Transverse colon (tissue), 4 donors: ENCODE results near the gene KIF1B. TPM values are rescaled to one million over a fixed set of nuclear protein-coding genes. Genes with fewer than 3 reads are reported as not detected.
A peak's percentile ranks its signal among the peaks of the same experiment; 100 is the strongest.

Experiments used
- DNase-seq: peaks from one replicate; pipeline ENCODE4 v3.0.0-alpha.2; 2019
- H3K27ac ChIP-seq, 4 donors: fragments of 200-600 bp; sonication (generic); 2 replicates each; pipeline ENCODE4 v1.5.1; 2016 to 2018; ENCODE audit warnings: inconsistent platforms in 4 of 4
- H3K27me3 ChIP-seq: fragments of 200-600 bp; sonication (generic); 2 replicates; pipeline ENCODE4 v1.5.1; 2017; ENCODE audit warnings: inconsistent platforms
- H3K36me3 ChIP-seq, 4 donors: fragments of 200-600 bp; sonication (generic); 2 replicates each; pipeline ENCODE4 v1.5.1; 2017 to 2019; ENCODE audit warnings: inconsistent platforms in 4 of 4
- H3K4me1 ChIP-seq, 4 donors: fragments of 200-600 bp; sonication (generic); 2 replicates each; pipeline ENCODE4 v1.5.1; 2017 to 2020; ENCODE audit warnings: inconsistent platforms in 4 of 4
- H3K4me3 ChIP-seq, 4 donors: fragments of 200-600 bp; sonication (generic); 1 replicate in 1 of 4; 2 replicates in 3 of 4; pipeline versions ENCODE4 v1.5.1 to v1.6.1; 2017 to 2019; ENCODE audit warnings: inconsistent platforms in 4 of 4
- H3K9me3 ChIP-seq, 2 donors: fragments of 200-600 bp; sonication (generic); 2 replicates each; pipeline ENCODE4 v1.5.1; 2017 to 2019; ENCODE audit warnings: inconsistent platforms in 2 of 2
- EP300 ChIP-seq: sonication (generic); formaldehyde crosslinking; IDR thresholded peaks from one replicate; pipeline ENCODE4 v1.6.1; 2017; ENCODE audit warnings: antibody characterized with exemption, low read depth
- POLR2A ChIP-seq: fragments of 450-650 bp; IDR thresholded peaks from one replicate; pipeline ENCODE4 v1.6.1; 2016; ENCODE audit warnings: antibody characterized with exemption, mild to moderate bottlenecking, moderate library complexity
- POLR2AphosphoS5 ChIP-seq, 3 donors: sonication (generic); formaldehyde crosslinking; IDR thresholded peaks; one replicate each; pipeline ENCODE4 v1.6.1; 2016; ENCODE audit warnings: antibody characterized with exemption in 3 of 3
- WGBS, 2 donors: methylation state at CpG; one replicate each; pipeline ENCODE4 v1.1.5; 2018; ENCODE audit warnings: low coverage in 1 of 2; 5-methylcytosine and 5-hydroxymethylcytosine counted together
- in situ Hi-C, 4 donors: fragments of 200-750 bp; cut with MboI; loops; one replicate each; pipeline versions ENCODE4 v1.15.0 to v1.15.1; 2017; ENCODE audit warnings: low sequenced_read_pairs in 3 of 4, low pct_ligation_motif_present in 1 of 4, low pct_unique_long_range_greater_than_20kb in 1 of 4
- intact Hi-C: fragments of 100-400 bp; cut with DNase I; formaldehyde crosslinking; loops from one replicate; pipeline ENCODE4 v1.15.1; 2023; ENCODE audit warnings: low total_unique reads
- total RNA-seq, 4 donors: library from RNA; depleted of rRNA; stranded (reverse); fragments of >200 nt; gene quantifications; one replicate each; pipeline ENCODE4 v1.1.0, GENCODE V29; 2016
- TF ChIP-seq, protein P1 (sequence below), 5 experiments: fragments of 200-600 bp in 3 of 5; fragments of 450-650 bp in 2 of 5; sonication (generic) in 3 of 5; IDR thresholded peaks; 1 replicate in 2 of 5; 2 replicates in 3 of 5; pipeline ENCODE4 v1.5.1; 2016 to 2017; ENCODE audit warnings: antibody characterized with exemption in 5 of 5, inconsistent platforms in 3 of 5, mild to moderate bottlenecking in 2 of 5, moderate library complexity in 1 of 5

Gene KIF1B
- total RNA-seq, 4 donors from 2014 or later: 50.9 to 87.9 (median 71.4) TPM

GRCh38 chr1:10242135-10242534, 31.8 kb downstream of the KIF1B start:
- in situ Hi-C loops: no loop called here
- no peaks in the 10 kb centered on the region for H3K36me3 ChIP-seq
- H3K9me3 ChIP-seq: no peaks in the 10 kb centered on the region
- peaks cover 0 to 44% (median 24%) of the 10 kb centered on the region in 4 donors for H3K4me1 ChIP-seq
- no peak for TF ChIP-seq POLR2A
- TF ChIP-seq EP300: no peak
- TF ChIP-seq, protein P1, sequence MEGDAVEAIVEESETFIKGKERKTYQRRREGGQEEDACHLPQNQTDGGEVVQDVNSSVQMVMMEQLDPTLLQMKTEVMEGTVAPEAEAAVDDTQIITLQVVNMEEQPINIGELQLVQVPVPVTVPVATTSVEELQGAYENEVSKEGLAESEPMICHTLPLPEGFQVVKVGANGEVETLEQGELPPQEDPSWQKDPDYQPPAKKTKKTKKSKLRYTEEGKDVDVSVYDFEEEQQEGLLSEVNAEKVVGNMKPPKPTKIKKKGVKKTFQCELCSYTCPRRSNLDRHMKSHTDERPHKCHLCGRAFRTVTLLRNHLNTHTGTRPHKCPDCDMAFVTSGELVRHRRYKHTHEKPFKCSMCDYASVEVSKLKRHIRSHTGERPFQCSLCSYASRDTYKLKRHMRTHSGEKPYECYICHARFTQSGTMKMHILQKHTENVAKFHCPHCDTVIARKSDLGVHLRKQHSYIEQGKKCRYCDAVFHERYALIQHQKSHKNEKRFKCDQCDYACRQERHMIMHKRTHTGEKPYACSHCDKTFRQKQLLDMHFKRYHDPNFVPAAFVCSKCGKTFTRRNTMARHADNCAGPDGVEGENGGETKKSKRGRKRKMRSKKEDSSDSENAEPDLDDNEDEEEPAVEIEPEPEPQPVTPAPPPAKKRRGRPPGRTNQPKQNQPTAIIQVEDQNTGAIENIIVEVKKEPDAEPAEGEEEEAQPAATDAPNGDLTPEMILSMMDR (IDR thresholded peaks at IDR 0.05): no peak
- no peak for TF ChIP-seq POLR2AphosphoS5 (IDR thresholded peaks at IDR 0.05)
- DNase-seq: peak; percentile 36
- no peak overlapping the region for H3K4me3 ChIP-seq
- H3K27me3 ChIP-seq: no peaks in the 10 kb centered on the region
- intact Hi-C loops: no loop called here
- H3K27ac ChIP-seq: peak overlapping the region in 3 of 4 donors; percentile 6 to 63 (median 39)
- 75 to 77% methylated on average over 7 of the region's 7 CpGs for WGBS, 2 donors

DNA sequence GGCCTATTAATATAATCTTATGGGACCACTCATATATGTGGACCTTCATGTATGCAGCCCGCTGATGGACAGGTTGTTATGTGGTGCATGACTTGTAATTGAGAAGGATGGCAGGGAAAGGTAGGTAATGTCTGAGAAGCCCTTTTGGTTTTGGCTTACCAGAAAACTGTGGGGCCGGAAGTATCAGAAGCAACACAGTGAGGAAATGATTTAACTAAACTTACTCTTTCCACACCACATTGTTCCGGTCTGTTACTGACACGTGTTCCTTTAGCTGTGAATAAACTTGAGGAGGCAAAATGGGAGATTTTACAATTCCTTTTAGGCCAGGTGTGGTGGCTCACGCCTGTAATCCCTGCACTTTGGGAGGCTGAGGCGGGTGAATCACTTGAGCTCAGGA, 32.4 kb downstream of the KIF1B start:
- no peak overlapping the region for H3K4me3 ChIP-seq
- no peaks in the 10 kb centered on the region for H3K36me3 ChIP-seq
- H3K27ac ChIP-seq: peak overlapping the region in 3 of 4 donors; percentile 6 to 63 (median 39)
- in situ Hi-C loops: no loop called here
- peaks cover 0 to 40% (median 21%) of the 10 kb centered on the region in 4 donors for H3K4me1 ChIP-seq
- 81 to 96% methylated on average over 4 to 6 of the region's 6 CpGs for WGBS, 2 donors
- DNase-seq: no peak
- no peaks in the 10 kb centered on the region for H3K27me3 ChIP-seq
- no peaks in the 10 kb centered on the region for H3K9me3 ChIP-seq
- intact Hi-C loops: no loop called here
- no peak for TF ChIP-seq POLR2A
- no peak for TF ChIP-seq EP300
- TF ChIP-seq, protein P1 (IDR thresholded peaks at IDR 0.05): no peak
- no peak for TF ChIP-seq POLR2AphosphoS5 (IDR thresholded peaks at IDR 0.05)

DNA sequence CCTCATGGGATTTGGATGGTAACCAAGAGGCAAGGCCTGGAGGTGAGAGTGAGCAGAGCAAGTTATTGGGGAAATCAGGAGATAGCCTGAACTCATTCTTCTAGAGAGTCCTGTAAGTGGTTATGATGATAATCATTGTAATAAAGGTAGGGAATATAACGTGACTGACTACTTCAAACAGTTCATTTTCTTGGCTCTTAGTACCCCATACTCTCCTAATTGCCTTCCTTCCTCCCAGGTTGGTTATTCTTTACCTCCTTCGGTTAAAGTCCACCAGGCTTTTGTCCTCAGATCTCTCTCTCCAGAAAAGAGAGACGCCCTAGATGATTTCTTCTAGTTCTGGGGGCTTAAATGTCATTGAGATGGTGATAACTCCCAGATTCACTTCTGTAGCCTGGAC, 35.3 kb downstream of the KIF1B start:
- DNase-seq: no peak
- in situ Hi-C loops (no loop called here), intact Hi-C loops (no loop called here)
- H3K27ac ChIP-seq: peak overlapping the region in 1 of 4 donors; percentile 18
- TF ChIP-seq, protein P1 (IDR thresholded peaks at IDR 0.05): no peak
- no peak for TF ChIP-seq POLR2A
- no peak for TF ChIP-seq EP300
- TF ChIP-seq POLR2AphosphoS5 (IDR thresholded peaks at IDR 0.05): no peak
- peaks cover 0 to 54% (median 24%) of the 10 kb centered on the region in 4 donors for H3K4me1 ChIP-seq
- H3K9me3 ChIP-seq: no peaks in the 10 kb centered on the region
- H3K4me3 ChIP-seq: no peak overlapping the region
- WGBS, 2 donors: 33 to 52% methylated on average over 3 of the region's 3 CpGs
- H3K27me3 ChIP-seq: no peaks in the 10 kb centered on the region
- H3K36me3 ChIP-seq: no peaks in the 10 kb centered on the region

DNA sequence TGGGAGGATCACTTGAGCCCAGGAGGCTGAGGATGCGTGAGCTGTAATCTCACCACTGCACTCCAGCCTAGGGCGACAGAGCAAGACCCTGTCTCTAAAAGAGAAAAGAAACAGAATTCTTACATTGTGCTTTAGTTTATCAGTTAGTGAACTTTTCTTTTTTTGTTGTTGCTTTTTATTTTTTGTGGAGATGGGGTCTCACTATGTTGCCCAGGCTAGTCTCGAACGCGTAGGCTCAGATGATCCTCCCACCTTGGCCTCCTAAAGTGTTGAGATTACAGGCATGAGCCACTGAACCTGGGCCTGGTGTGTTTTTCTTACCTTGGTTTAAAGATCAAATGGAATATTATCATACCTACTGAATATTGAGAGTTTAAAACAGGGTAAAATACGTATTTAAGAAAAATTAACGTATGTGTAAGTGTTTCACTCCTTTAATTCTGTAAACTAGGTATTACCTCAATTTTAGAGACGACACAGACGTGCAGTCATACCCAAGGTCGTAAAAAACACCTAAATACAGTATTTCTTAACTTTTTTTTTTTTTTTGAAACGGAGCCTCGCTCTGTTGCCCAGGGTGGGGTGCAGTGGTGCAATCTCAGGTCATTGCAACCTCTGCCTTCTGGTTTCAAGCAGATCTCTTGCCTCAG, 39.6 kb downstream of the KIF1B start:
- no peak overlapping the region for H3K27ac ChIP-seq
- TF ChIP-seq EP300: no peak
- no peak for TF ChIP-seq POLR2AphosphoS5 (IDR thresholded peaks at IDR 0.05)
- TF ChIP-seq POLR2A: no peak
- TF ChIP-seq, protein P1 (IDR thresholded peaks at IDR 0.05): no peak
- 96 to 98% methylated on average over 11 to 12 of the region's 12 CpGs for WGBS, 2 donors
- no peak for DNase-seq
- no peaks in the 10 kb centered on the region for H3K9me3 ChIP-seq
- H3K27me3 ChIP-seq: no peaks in the 10 kb centered on the region
- intact Hi-C loops (no loop called here), in situ Hi-C loops (no loop called here)
- H3K36me3 ChIP-seq: no peaks in the 10 kb centered on the region
- no peak overlapping the region for H3K4me3 ChIP-seq
- peaks cover 14 to 64% (median 36%) of the 10 kb centered on the region in 4 donors for H3K4me1 ChIP-seq
